ENCODE results near the gene CDKN3.
"Not testable (repeated sequence)": the region's sequence is repeated elsewhere in the genome, so short reads cannot be mapped to it uniquely, and the experiment has no call there.

Gene CDKN3

DNA sequence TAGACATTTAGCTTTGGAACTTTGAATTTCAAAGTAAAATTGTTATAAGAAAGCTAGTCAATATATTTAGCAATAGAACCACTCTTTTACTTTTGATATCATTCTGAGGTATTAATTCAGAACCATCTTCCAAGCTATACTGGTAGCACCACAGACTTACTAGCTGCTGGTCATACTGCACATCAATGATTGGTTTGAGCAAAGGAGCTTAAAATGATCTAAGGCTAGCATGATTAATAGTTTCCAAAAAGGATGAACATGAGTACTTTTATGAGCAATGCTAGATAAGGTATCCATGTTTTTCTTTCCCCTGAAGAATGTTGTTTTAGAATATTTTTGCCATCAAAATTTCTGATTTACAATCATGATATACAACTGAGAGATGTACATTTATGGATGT, 27.2 kb downstream of the CDKN3 start:
- DNase-seq (ENCODE audit: low read depth) = no peak
- no peak overlapping the region for H3K4me3 ChIP-seq (ENCODE audit: low read depth, low read length)
- TF ChIP-seq, protein P1, sequence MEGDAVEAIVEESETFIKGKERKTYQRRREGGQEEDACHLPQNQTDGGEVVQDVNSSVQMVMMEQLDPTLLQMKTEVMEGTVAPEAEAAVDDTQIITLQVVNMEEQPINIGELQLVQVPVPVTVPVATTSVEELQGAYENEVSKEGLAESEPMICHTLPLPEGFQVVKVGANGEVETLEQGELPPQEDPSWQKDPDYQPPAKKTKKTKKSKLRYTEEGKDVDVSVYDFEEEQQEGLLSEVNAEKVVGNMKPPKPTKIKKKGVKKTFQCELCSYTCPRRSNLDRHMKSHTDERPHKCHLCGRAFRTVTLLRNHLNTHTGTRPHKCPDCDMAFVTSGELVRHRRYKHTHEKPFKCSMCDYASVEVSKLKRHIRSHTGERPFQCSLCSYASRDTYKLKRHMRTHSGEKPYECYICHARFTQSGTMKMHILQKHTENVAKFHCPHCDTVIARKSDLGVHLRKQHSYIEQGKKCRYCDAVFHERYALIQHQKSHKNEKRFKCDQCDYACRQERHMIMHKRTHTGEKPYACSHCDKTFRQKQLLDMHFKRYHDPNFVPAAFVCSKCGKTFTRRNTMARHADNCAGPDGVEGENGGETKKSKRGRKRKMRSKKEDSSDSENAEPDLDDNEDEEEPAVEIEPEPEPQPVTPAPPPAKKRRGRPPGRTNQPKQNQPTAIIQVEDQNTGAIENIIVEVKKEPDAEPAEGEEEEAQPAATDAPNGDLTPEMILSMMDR (IDR thresholded peaks at IDR 0.05; ENCODE audit: control insufficient read depth, extremely low read depth, insufficient read depth) = no peak

DNA sequence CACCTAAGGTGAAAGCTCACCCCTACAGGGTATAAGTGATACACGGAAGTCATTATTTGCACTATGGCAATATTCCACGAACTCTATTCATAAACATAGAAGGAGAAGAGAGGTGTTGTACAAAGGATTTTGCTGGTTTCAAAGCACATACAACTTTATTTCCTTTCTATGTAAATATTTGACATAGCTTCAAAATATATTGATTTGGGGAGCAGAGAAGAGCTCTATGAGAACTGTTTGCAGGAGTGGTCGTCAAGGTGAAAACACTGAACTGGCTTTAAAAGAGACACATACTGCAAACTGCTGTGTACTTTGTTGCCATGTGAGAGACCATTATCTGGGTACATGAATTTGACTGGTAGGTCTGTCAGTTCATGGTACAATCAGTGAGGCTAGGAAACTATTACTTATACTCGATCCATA, 27.7 kb downstream of the CDKN3 start:
- DNase-seq (ENCODE audit: low read depth) = no peak
- no peak overlapping the region for H3K4me3 ChIP-seq (ENCODE audit: low read depth, low read length)
- TF ChIP-seq, protein P1 (IDR thresholded peaks at IDR 0.05; ENCODE audit: control insufficient read depth, extremely low read depth, insufficient read depth) = no peak

DNA sequence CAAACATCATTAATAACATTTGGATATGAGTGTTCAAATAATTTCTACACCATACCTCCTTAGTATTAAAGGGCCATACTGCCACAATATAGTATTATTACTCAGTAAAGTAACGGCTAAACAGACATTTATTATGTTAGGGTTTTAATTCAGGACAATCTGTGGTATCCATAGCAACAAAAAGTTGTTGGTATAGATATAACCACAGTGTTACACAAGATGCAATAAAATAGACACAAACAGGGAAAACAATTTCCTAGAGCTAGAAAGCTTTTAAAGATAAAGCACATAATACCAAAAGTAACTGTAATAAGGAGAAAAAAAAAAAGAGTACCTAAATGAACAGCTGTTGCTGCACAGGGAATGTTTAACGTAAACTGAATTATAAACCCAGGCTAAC, 28.3 kb downstream of the CDKN3 start:
- TF ChIP-seq, protein P1 (IDR thresholded peaks at IDR 0.05; ENCODE audit: control insufficient read depth, extremely low read depth, insufficient read depth) = no peak
- H3K4me3 ChIP-seq (ENCODE audit: low read depth, low read length) = no peak overlapping the region
- DNase-seq (ENCODE audit: low read depth) = no peak

DNA sequence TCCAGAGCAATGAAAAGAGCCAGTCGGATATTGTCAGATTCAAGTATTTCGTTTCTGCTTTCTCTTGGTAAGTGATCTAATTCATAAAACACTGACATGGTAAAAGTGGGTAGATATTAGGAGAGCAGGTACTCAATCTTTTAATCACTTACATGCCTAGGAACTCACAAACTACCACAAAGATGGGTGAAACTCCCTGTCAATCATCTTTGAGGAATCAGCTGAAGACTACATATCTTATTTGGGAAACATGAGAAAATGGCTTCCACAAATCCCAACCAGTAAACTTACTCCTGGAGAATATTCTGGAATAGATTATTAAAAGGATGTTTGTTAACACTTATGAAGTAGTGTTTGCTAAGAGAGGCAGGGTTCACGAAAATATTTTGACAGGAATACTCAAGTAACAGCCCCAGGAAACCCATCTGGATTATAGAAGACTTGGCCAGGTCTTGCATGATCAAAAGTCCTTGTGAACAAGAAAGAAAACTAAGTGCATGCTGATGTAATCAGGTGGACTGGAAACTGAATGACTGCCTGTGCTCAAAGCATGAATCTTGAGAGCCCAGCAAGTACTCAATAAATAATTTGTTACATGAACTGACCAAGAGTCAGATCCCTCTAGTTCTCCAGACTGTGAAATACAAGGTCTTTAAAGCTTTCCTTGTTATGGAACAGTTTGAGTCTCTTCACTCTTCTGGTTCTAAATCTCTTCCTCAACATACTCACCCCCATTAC, 28.9 kb downstream of the CDKN3 start:
- H3K4me3 ChIP-seq (ENCODE audit: low read depth, low read length) = no peak overlapping the region
- no peak for DNase-seq (ENCODE audit: low read depth)
- TF ChIP-seq, protein P1 (IDR thresholded peaks at IDR 0.05; ENCODE audit: control insufficient read depth, extremely low read depth, insufficient read depth) = no peak

DNA sequence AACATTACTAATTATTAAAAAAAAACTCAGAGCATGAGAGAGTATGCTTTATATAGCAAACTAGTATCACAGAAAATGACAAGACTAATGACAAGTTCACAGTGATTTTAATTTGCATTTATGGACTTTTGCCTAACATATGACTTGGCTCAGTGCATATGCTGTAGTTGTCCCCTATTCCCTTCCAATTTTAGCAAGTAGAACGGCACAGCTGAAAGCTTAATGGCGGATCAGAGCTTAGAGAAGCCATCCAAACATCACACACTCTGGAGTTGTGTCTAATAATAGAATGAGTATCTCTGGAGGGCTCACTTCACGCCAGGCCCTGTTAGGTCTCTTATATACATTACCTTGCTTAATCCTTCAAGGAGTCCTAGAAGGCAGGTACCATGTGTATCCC, 31.1 kb downstream of the CDKN3 start:
- TF ChIP-seq, protein P1 (IDR thresholded peaks at IDR 0.05; ENCODE audit: control insufficient read depth, extremely low read depth, insufficient read depth) = no peak
- no peak for DNase-seq (ENCODE audit: low read depth)
- H3K4me3 ChIP-seq (ENCODE audit: low read depth, low read length) = no peak overlapping the region

DNA sequence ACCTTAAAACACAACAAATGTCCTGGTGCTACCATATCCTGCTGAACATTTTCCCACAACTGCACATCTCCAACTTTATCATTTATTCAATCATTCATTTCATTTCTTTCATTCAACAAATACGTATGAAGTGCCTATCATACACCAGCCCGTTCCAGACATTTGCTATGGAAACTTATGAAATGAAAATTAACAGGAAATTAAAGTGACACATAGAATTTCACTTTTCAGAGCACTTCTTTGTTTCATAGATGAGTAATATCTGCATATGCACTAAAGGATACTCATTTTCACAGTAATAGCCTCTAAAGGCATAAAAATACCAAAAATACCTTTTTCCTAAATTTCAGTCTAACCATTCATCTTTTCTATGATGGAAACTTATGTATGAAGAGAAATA, 31.7 kb downstream of the CDKN3 start:
- TF ChIP-seq, protein P1 (IDR thresholded peaks at IDR 0.05; ENCODE audit: control insufficient read depth, extremely low read depth, insufficient read depth) = no peak
- no peak for DNase-seq (ENCODE audit: low read depth)
- H3K4me3 ChIP-seq (ENCODE audit: low read depth, low read length) = no peak overlapping the region

DNA sequence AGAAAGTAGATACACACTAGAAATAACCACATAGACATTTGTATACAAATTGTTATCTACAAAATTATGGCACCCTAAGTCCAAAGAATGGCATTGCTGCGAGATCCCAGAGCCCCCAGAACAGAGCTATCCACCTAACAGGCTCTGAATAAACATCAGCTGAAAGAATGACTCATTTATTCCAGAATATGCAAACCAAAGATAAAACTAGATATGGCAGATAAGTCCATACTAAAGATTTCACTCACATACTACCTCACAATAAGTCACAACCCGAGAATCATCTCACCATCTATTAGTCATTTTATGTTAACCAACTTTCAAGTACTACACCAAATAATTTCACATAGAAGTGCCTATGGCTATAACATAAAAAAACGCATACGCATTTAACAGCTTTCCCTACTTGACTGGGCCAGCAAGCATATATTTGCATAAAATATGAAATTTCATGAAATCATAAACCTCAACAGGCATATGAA, 38.7 kb downstream of the CDKN3 start:
- no peak for DNase-seq (ENCODE audit: low read depth)
- TF ChIP-seq, protein P1 (IDR thresholded peaks at IDR 0.05; ENCODE audit: control insufficient read depth, extremely low read depth, insufficient read depth) = no peak

DNA sequence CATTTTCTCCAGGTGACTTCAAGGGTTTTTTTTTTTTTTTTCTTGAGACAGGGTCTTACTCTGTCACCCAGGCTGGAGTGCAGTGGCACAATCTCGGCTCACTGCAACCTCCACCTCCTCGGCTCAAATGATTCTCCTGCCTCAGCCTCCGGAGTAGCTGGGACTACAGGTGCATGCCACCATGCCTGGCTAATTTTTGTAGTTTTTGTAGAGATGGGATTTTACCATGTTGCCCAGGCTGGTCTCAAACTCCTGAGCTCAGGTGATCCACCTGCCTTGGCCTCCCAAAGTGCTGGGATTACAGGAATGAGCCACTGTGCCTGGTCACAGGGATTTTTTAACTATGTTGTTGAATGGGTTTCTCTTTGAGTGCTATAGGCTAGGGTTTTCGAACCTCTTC, 41.1 kb downstream of the CDKN3 start:
- DNase-seq (ENCODE audit: low read depth) = not testable (repeated sequence)

More for the DNA sequence above, 38.7 kb downstream of the CDKN3 start:
- no peak overlapping the region for H3K4me3 ChIP-seq (ENCODE audit: low read depth, low read length)

More for the DNA sequence above, 41.1 kb downstream of the CDKN3 start:
- not testable (repeated sequence) for H3K4me3 ChIP-seq (ENCODE audit: low read depth, low read length)

Data from LNCaP clone FGC (cell line).